Heart left ventricle (tissue), 16 donors: ENCODE measurements around the gene S100A13. TPM values are rescaled to one million over a fixed set of nuclear protein-coding genes. Genes with fewer than 3 reads are reported as not detected.

Source experiments
- ATAC-seq, 4 donors: fragments of 200-7000 bp; cut with Tn5 transposase; one replicate each; pipeline ENCODE4 v1.9.1; 2020 to 2022; ENCODE audit warnings: moderate library complexity in 4 of 4, mild to moderate bottlenecking in 3 of 4, moderate number of reproducible peaks in 1 of 4
- DNase-seq, 5 donors: peaks; one replicate each; pipeline ENCODE4 v3.0.0-alpha.2; 2020
- H3K27ac ChIP-seq, 12 donors: fragments of 200-600 bp; sonication (generic) in 4 of 12; one replicate each; pipeline versions ENCODE4 v1.5.0 to v1.8.0; 2016 to 2022; ENCODE audit warnings: mild to moderate bottlenecking in 2 of 12
- H3K27me3 ChIP-seq, 9 donors: fragments of 200-600 bp; sonication (generic) in 2 of 9; one replicate each; pipeline versions ENCODE4 v1.5.1 to v1.8.0; 2016 to 2022; ENCODE audit warnings: mild to moderate bottlenecking in 3 of 9
- H3K36me3 ChIP-seq, 9 donors: fragments of 200-600 bp; sonication (generic) in 2 of 9; one replicate each; pipeline versions ENCODE4 v1.5.0 to v1.8.0; 2018 to 2022; ENCODE audit warnings: mild to moderate bottlenecking in 2 of 9
- H3K4me1 ChIP-seq, 12 donors: fragments of 200-600 bp; sonication (generic) in 4 of 12; one replicate each; pipeline versions ENCODE4 v1.5.0 to v1.8.0; 2016 to 2022; ENCODE audit warnings: mild to moderate bottlenecking in 3 of 12
- H3K4me3 ChIP-seq, 12 donors: fragments of 200-600 bp; sonication (generic) in 4 of 12; one replicate each; pipeline versions ENCODE4 v1.5.0 to v1.8.0; 2017 to 2022; ENCODE audit warnings: mild to moderate bottlenecking in 9 of 12, moderate library complexity in 4 of 12
- H3K9me3 ChIP-seq, 12 donors: fragments of 200-600 bp; sonication (generic) in 4 of 12; one replicate each; pipeline versions ENCODE4 v1.5.0 to v1.8.0; 2016 to 2022; ENCODE audit warnings: mild to moderate bottlenecking in 1 of 12
- POLR2A ChIP-seq, 2 donors: fragments of 450-650 bp; IDR thresholded peaks; one replicate each; pipeline ENCODE4 v1.6.1; 2017; ENCODE audit warnings: antibody characterized with exemption in 2 of 2, mild to moderate bottlenecking in 2 of 2, moderate library complexity in 2 of 2
- WGBS, 4 donors: extraction: QIAGEN DNeasy Blood & Tissue Kit in 2 of 4; methylation state at CpG; one replicate each; pipeline versions ENCODE4 v1.1.5 to v1.1.7; 2013 to 2018; 5-methylcytosine and 5-hydroxymethylcytosine counted together
- intact Hi-C, 10 donors: fragments of 100-400 bp; cut with DNase I; formaldehyde crosslinking; loops; one replicate each; pipeline versions ENCODE4 v1.11.1 to v1.14.2; 2022
- polyA plus RNA-seq, 2 donors: library from polyadenylated mRNA; stranded (reverse); fragments of 200-250 nt; gene quantifications; one replicate each; pipeline ENCODE4 v1.2.3, GENCODE V29; 2013
- total RNA-seq, 9 donors: library from RNA; depleted of rRNA in 2 of 9; stranded (reverse); fragments of >200 nt in 2 of 9; fragmentation: NEBNext Ultra II Directional in 3 of 9; extraction: Animal tissue kit (Norgen Biotek cat#: 25700) in 3 of 9; gene quantifications; one replicate each; pipeline versions ENCODE4 v1.1.0 to v1.2.4, GENCODE V29; 2016 to 2023
- TF ChIP-seq, protein P1 (sequence below), 12 donors: fragments of 200-600 bp; sonication (generic) in 4 of 12; IDR thresholded peaks; one replicate each; pipeline versions ENCODE4 v1.5.0 to v1.8.0; 2018 to 2022; ENCODE audit warnings: antibody characterized with exemption in 12 of 12, mild to moderate bottlenecking in 5 of 12
- donor health status: ischemic (EF 13 %, LVEDD 7.1; RV severe dilation, severe dysfunction).
- donor health status: healthy with polysubstance abuse.
- donor health status: DM: no; HTN: yes; CAD: no.
- donor health status: DM: no; HTN: no; CAD: no.
- donor health status: ischemic (EF 25% LVEDD 6.9; RV normal size, moderate dysfunction).
- donor health status: ischemic (EF 25% LVEDD 5.7; RV mildly dilated, moderate dysfunction).
- donor health status: healthy.
- donor health status: DM: yes; HTN: yes; CAD: no.
- donor health status: ischemic (EF 35%, LVEDD 5.7; RV mildly dilated, moderate dysfunction).
- donor health status: nonischemic (EF 11% LVEDD 7.7; RV severe dilation, severe dysfunction).
- donor health status: DM: yes; HTN: yes; CAD: no.
- donor health status: PGD.
- donor health status: ischemic (EF 29% LVEDD 5.4; RV normal size, mild dysfunction).
- donor health status: nonischemic (EF 23%, LVEDD 6.1; RV moderate dilation, normal function).

Gene S100A13
- total and polyA plus RNA-seq, 11 donors = 98.1 to 272 (median 138) TPM

DNA sequence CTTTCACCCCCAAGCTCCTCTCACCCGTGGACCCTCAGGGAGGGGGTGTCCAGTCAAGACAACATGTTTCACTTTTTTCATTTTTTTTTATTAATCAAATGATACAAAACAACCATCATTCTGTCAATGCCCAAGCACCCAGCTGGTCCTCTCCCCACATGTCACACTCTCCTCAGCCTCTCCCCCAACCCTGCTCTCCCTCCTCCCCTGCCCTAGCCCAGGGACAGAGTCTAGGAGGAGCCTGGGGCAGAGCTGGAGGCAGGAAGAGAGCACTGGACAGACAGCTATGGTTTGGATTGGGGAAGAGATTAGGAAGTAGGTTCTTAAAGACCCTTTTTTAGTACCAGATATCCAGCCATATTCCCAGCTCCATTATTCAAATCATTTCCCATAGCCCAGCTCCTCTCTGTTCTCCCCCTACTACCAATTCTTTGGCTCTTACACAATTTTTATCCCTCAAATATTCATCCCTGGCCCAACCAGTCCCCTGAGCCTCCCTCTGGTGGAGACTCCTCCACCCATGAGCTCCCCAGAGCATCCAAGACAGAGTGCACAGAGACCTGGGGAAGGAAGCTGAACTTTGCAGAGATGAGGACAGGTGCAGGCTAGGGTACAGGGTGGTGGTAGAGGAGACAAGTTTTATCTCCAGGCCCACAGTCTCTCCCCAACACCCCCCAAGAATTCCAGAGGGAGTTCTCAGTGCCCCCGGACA lies 13.0 kb downstream of the S100A13 start:
- intact Hi-C loops = loop anchor here in 3 of 10 donors (5.0 kb wide), 2 partner anchors 42 to 82 kb away; no protein-coding TSS in a partner anchor
- Histone ChIP-seq H3K27ac (peak overlapping the region in 1 of 12 donors; percentile 7), H3K9me3 (no peaks in the 10 kb centered on the region), H3K4me3 (no peak overlapping the region), H3K36me3 (peaks cover 0 to 17% (median 9%) of the 10 kb centered on the region in 9 donors), H3K4me1 (peaks cover 5 to 60% (median 38%) of the 10 kb centered on the region in 12 donors), H3K27me3 (no peaks in the 10 kb centered on the region)
- ATAC-seq (no peak), DNase-seq (no peak)
- WGBS, 4 donors = 76 to 87% (median 85%) methylated on average over 2 of the region's 2 CpGs
- no peak for TF ChIP-seq POLR2A (IDR thresholded peaks at IDR 0.05)
- TF ChIP-seq, protein P1, sequence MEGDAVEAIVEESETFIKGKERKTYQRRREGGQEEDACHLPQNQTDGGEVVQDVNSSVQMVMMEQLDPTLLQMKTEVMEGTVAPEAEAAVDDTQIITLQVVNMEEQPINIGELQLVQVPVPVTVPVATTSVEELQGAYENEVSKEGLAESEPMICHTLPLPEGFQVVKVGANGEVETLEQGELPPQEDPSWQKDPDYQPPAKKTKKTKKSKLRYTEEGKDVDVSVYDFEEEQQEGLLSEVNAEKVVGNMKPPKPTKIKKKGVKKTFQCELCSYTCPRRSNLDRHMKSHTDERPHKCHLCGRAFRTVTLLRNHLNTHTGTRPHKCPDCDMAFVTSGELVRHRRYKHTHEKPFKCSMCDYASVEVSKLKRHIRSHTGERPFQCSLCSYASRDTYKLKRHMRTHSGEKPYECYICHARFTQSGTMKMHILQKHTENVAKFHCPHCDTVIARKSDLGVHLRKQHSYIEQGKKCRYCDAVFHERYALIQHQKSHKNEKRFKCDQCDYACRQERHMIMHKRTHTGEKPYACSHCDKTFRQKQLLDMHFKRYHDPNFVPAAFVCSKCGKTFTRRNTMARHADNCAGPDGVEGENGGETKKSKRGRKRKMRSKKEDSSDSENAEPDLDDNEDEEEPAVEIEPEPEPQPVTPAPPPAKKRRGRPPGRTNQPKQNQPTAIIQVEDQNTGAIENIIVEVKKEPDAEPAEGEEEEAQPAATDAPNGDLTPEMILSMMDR (IDR thresholded peaks at IDR 0.05) = no peak

DNA sequence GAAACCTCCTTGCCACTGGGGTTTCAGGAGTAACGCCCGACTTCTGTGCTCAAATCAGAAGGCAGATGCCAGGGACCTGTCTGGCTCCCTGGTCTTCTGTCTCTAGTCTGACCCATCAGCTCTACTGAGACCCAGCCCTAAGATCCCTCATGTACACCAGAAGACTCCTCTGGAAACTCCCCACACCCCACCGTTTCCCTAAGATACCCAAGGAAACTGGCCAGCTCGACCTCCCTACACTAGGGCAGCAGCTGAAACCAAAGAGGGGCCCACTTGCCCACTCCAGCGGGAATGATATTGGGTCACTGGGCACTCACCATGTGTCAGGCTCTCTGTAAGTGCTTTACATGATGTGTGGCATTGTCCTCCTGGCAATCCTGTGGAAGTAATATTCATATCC lies 13.9 kb downstream of the S100A13 start:
- Histone ChIP-seq H3K4me3 (peak overlapping the region in 8 of 12 donors; percentile 54 to 88 (median 68)), H3K27me3 (no peaks in the 10 kb centered on the region), H3K4me1 (peaks cover 6 to 70% (median 41%) of the 10 kb centered on the region in 12 donors), H3K9me3 (no peaks in the 10 kb centered on the region), H3K36me3 (peaks cover 0 to 8% (median 2%) of the 10 kb centered on the region in 9 donors), H3K27ac (peak overlapping the region in 11 of 12 donors; percentile 34 to 97 (median 85))
- DNase-seq (no peak), ATAC-seq (no peak)
- intact Hi-C loops = loop anchor here in 3 of 10 donors (2.0 to 5.0 kb wide), 4 partner anchors 17 to 81 kb away; no protein-coding TSS in a partner anchor
- WGBS, 4 donors = 83 to 93% (median 88%) methylated on average over 5 of the region's 5 CpGs
- TF ChIP-seq POLR2A (IDR thresholded peaks at IDR 0.05) = no peak
- TF ChIP-seq, protein P1 (IDR thresholded peaks at IDR 0.05) = no peak

DNA sequence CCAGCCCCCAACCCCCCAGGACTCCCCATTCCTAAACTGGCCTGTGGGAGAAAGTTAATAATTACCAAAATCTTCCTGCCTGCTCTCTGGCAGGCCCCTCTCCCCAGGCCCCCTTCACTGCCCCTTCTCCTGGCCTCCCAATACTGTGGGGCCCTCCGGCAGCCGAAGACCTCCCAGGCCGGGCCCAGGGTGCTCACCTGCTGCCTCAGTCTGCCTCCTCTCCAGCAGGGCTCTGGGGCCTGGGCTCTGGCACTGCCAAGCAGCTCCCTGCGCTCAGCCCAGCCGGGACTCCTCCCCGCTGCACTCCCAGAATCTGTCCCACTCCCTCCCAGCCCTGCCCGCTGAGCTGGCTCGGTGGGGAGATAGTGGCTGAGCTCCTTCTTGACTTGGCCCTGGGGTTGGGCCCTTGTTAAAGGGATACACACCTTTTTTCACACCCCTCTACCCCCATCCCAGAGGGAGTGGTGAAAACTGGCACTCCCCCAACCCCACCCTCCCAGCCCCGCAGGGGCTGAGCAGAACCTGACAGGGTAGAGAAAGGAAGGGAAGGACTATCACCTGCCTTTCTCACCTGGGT lies 14.5 kb downstream of the S100A13 start, which contains the start of gene S100A16:
S100A16 (minus strand) TSS at position 383 of the 577 bp plus-strand sequence. CDS start 4,986 bp downstream, outside the sequence.
- H3K27me3 ChIP-seq = no peaks in the 10 kb centered on the region
- peak within 1 kb of the TSS; percentile 15 to 88 (median 58) for H3K4me3 ChIP-seq
- WGBS, 4 donors = 36 to 55% (median 43%) methylated on average over 6 to 9 of the region's 9 CpGs
- no peaks in the 10 kb centered on the region for H3K9me3 ChIP-seq
- H3K36me3 ChIP-seq = peaks cover 0 to 5% (median under 1%) of the 10 kb centered on the region in 9 donors
- peak; percentile 75 to 89 (median 85) for DNase-seq
- peak in 1 of 2 donors; percentile 42 for TF ChIP-seq POLR2A (IDR thresholded peaks at IDR 0.05)
- TF ChIP-seq, protein P1 (IDR thresholded peaks at IDR 0.05) = no peak
- peaks cover 6 to 74% (median 38%) of the 10 kb centered on the region in 12 donors for H3K4me1 ChIP-seq
- intact Hi-C loops = loop anchor here in 3 of 10 donors (2.0 to 5.0 kb wide), 4 partner anchors 18 to 81 kb away; no protein-coding TSS in a partner anchor
- peak; percentile 43 to 83 (median 75) for ATAC-seq
- H3K27ac ChIP-seq = peak within 1 kb of the TSS; percentile 34 to 97 (median 83)
